HEK293 (cell line): ENCODE measurements around the gene GLIS1.
A peak's percentile ranks its signal among the peaks of the same experiment; 100 is the strongest.

Source experiments
- CTCF ChIA-PET: fragments of 350-600 bp; formaldehyde crosslinking; extraction: SDS; loops from one replicate; lab custom pipeline; 2021; ENCODE audit warnings: antibody characterized with exemption; lab: Yijun Ruan, JAX
- POLR2A ChIA-PET: fragments of 300-600 bp; formaldehyde crosslinking; extraction: SDS; loops from one replicate; lab custom pipeline; 2020; ENCODE audit warnings: antibody characterized with exemption, inconsistent platforms; lab: Yijun Ruan, JAX
- H3K27ac ChIP-seq: fragments of 200-500 bp; sonication (Bioruptor generic); 2 replicates; pipeline ENCODE4 v1.5.1; 2014; ENCODE audit warnings: low read depth, low read length, control low read depth, inconsistent platforms; ENCODE audit errors: extremely low read depth
- H3K36me3 ChIP-seq, 2 experiments: fragments of 200-500 bp in 1 of 2; sonication (Bioruptor generic) in 1 of 2; 1 replicate in 1 of 2; 2 replicates in 1 of 2; pipeline ENCODE4 v1.5.1; 2014 to 2017; ENCODE audit warnings: inconsistent platforms in 2 of 2, low read length in 2 of 2; ENCODE audit not compliant: control insufficient read depth in 2 of 2, insufficient read depth in 1 of 2
- H3K4me1 ChIP-seq: fragments of 200-500 bp; sonication (Bioruptor generic); 2 replicates; pipeline ENCODE4 v1.5.1; 2014; ENCODE audit warnings: mild to moderate bottlenecking, low read length, inconsistent platforms; ENCODE audit not compliant: control insufficient read depth, insufficient read depth
- H3K4me3 ChIP-seq: 2 replicates; pipeline ENCODE4 v1.5.1; 2011; ENCODE audit warnings: low read depth, mild to moderate bottlenecking, control low read depth, low read length, moderate library complexity
- H3K9me3 ChIP-seq: fragments of 200-500 bp; sonication (Bioruptor generic); 2 replicates; pipeline ENCODE4 v1.5.1; 2014; ENCODE audit warnings: low read depth, low read length, inconsistent platforms; ENCODE audit not compliant: control insufficient read depth, insufficient read depth
- SP3 ChIP-seq: fragments of 450-650 bp; formaldehyde crosslinking; IDR thresholded peaks from 2 replicates; pipeline ENCODE4 v1.5.1; 2016; ENCODE audit warnings: missing biosample characterization, missing genetic modification characterization
- SP7 ChIP-seq: fragments of 450-650 bp; formaldehyde crosslinking; IDR thresholded peaks from 2 replicates; pipeline ENCODE4 v1.5.1; 2016; ENCODE audit warnings: missing biosample characterization, missing genetic modification characterization
- ZIC2 ChIP-seq: fragments of 450-650 bp; formaldehyde crosslinking; IDR thresholded peaks from 2 replicates; pipeline ENCODE4 v1.5.1; 2016; ENCODE audit warnings: missing biosample characterization, missing genetic modification characterization
- ZNF157 ChIP-seq: fragments of 450-650 bp; formaldehyde crosslinking; IDR thresholded peaks from 2 replicates; pipeline ENCODE4 v1.5.1; 2016; ENCODE audit warnings: missing biosample characterization, missing genetic modification characterization
- ZNF2 ChIP-seq: fragments of 450-650 bp; formaldehyde crosslinking; IDR thresholded peaks from 2 replicates; pipeline ENCODE4 v1.5.1; 2016; ENCODE audit warnings: missing biosample characterization, missing genetic modification characterization
- ZNF521 ChIP-seq: fragments of 450-650 bp; formaldehyde crosslinking; IDR thresholded peaks from 2 replicates; pipeline ENCODE4 v1.5.1; 2017; ENCODE audit warnings: missing biosample characterization, mild to moderate bottlenecking, missing genetic modification characterization
- ZNF544 ChIP-seq: fragments of 450-650 bp; formaldehyde crosslinking; IDR thresholded peaks from 2 replicates; pipeline ENCODE4 v1.5.0; 2017; ENCODE audit warnings: missing biosample characterization, missing genetic modification characterization
- ZNF621 ChIP-seq: fragments of 450-650 bp; formaldehyde crosslinking; IDR thresholded peaks from 2 replicates; pipeline ENCODE4 v1.5.1; 2017; ENCODE audit warnings: missing biosample characterization, missing genetic modification characterization
- ZNF768 ChIP-seq: fragments of 450-650 bp; formaldehyde crosslinking; IDR thresholded peaks from 2 replicates; pipeline ENCODE4 v1.5.1; 2018; ENCODE audit warnings: missing biosample characterization, mild to moderate bottlenecking, missing genetic modification characterization
- TF ChIP-seq, protein P1 (sequence below): fragments of 450-650 bp; formaldehyde crosslinking; conservative IDR thresholded peaks from 2 replicates; pipeline ENCODE4 v1.5.1; 2016; ENCODE audit warnings: low read depth, missing biosample characterization, missing genetic modification characterization
- TF ChIP-seq, protein P2 (sequence below): fragments of 450-650 bp; formaldehyde crosslinking; IDR thresholded peaks from 2 replicates; pipeline ENCODE4 v1.5.1; 2017; ENCODE audit warnings: missing biosample characterization, missing genetic modification characterization
- TF ChIP-seq, protein P3 (sequence below): fragments of 450-650 bp; formaldehyde crosslinking; IDR thresholded peaks from 2 replicates; pipeline ENCODE4 v1.5.1; 2016; ENCODE audit warnings: missing biosample characterization, missing genetic modification characterization

Gene GLIS1

DNA sequence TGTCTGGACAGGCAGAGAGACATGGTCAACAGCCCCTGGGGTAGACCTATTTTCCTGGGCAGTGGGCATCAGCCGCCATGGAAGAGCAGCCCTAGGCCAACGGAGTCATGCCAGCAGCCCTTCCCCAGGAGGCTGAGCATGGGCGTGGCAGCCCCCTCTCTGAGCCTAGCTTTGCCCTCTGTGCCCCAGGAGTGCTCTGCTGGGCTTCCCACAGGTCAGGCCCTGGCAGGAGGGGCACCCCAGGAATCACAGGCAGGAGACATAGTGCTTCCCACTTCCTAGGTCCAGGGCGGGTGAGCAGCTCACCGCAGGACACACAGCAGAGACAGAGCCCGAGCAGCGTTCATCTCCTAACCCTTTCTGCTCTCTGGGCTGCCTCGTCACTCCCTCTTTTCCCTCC, 132.8 kb downstream of the GLIS1 start:
- CTCF ChIA-PET: no interaction called here
- POLR2A ChIA-PET: no interaction called here
- Histone ChIP-seq H3K9me3 (no peaks in the 10 kb centered on the region), H3K4me1 (no peaks in the 10 kb centered on the region), H3K4me3 (no peak overlapping the region), H3K27ac (no peak overlapping the region), H3K36me3 (no peaks in the 10 kb centered on the region)
- TF ChIP-seq SP3 (no peak), ZIC2 (peak; percentile 89; the same call in 1 of the 2 replicates)

DNA sequence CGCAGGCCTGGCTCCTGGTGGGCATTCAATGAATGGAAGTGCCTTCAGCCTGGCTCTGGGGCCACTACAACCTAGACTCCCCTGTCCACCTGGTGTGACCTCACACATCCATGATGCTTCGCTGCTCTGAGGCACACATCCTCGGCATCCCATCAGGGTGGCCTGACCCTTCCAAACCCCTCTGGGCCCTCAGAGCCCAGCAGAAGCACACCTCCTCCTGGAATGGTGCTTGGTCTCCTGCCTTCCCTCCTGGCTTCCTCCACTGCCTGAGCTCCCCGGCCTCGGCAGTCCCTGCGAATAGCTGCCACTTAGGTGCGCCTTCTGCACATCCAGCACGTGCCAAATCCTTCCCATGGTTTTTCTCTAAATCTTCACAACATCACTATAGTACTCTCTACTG, 133.8 kb downstream of the GLIS1 start:
- no peak overlapping the region for H3K4me3 ChIP-seq
- no peaks in the 10 kb centered on the region for H3K36me3 ChIP-seq
- POLR2A ChIA-PET: no interaction called here
- H3K9me3 ChIP-seq: no peaks in the 10 kb centered on the region
- H3K4me1 ChIP-seq: no peaks in the 10 kb centered on the region
- no peak overlapping the region for H3K27ac ChIP-seq
- TF ChIP-seq ZNF2 (tag by site-specific recombination) (no peak), SP7 (tag by site-specific recombination) (no peak), ZNF157 (tag by site-specific recombination) (no peak), ZNF544 (no peak)
- TF ChIP-seq, protein P1, sequence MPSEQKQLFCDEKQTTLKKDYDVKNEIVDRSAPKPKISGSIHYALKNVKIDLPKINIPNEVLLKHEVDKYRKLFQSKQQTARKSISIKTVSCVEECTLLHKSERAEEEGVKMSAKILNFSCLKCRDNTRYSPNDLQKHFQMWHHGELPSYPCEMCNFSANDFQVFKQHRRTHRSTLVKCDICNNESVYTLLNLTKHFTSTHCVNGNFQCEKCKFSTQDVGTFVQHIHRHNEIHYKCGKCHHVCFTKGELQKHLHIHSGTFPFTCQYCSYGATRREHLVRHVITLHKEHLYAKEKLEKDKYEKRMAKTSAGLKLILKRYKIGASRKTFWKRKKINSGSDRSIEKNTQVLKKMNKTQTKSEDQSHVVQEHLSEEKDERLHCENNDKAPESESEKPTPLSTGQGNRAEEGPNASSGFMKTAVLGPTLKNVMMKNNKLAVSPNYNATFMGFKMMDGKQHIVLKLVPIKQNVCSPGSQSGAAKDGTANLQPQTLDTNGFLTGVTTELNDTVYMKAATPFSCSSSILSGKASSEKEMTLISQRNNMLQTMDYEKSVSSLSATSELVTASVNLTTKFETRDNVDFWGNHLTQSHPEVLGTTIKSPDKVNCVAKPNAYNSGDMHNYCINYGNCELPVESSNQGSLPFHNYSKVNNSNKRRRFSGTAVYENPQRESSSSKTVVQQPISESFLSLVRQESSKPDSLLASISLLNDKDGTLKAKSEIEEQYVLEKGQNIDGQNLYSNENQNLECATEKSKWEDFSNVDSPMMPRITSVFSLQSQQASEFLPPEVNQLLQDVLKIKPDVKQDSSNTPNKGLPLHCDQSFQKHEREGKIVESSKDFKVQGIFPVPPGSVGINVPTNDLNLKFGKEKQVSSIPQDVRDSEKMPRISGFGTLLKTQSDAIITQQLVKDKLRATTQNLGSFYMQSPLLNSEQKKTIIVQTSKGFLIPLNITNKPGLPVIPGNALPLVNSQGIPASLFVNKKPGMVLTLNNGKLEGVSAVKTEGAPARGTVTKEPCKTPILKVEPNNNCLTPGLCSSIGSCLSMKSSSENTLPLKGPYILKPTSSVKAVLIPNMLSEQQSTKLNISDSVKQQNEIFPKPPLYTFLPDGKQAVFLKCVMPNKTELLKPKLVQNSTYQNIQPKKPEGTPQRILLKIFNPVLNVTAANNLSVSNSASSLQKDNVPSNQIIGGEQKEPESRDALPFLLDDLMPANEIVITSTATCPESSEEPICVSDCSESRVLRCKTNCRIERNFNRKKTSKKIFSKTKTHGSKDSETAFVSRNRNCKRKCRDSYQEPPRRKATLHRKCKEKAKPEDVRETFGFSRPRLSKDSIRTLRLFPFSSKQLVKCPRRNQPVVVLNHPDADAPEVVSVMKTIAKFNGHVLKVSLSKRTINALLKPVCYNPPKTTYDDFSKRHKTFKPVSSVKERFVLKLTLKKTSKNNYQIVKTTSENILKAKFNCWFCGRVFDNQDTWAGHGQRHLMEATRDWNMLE (tag by site-specific recombination): no peak
- CTCF ChIA-PET: interaction anchor here (0.7 kb wide), 1 partner anchor 119 kb away, joined by 3 read pairs; no protein-coding TSS in a partner anchor

DNA sequence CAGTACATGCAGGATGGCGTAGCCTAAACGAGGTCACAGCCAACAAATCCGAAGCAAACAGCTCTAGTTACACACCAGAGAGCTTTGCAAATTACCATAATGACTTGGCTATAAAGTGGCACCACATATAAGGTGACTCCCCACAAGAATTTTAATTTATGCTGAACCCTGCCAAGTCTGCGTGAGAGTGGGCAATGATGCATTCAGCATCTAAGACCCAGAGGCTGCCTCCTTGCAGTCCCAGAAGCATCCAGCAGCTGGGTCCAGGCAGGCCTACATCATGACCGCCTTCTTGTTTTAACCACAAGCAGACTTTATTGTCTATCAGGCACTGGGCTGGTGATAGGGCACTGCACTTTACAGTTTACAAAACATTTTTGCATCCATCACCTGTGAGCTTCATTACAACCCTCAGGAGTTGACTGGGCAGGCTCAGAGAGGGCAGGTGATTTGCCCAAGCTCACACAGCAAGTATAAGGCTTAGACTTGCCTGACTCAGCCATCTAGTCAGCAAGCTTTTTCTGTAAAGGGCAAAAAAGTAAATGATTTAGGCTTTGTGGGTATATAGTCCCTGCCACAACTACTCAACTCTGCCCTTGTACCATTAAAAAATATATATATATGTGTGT, 134.6 kb downstream of the GLIS1 start:
- no peaks in the 10 kb centered on the region for H3K9me3 ChIP-seq
- no peaks in the 10 kb centered on the region for H3K4me1 ChIP-seq
- ChIA-PET POLR2A (no interaction called here), CTCF (no interaction called here)
- no peak overlapping the region for H3K27ac ChIP-seq
- no peak overlapping the region for H3K4me3 ChIP-seq
- TF ChIP-seq, protein P2, sequence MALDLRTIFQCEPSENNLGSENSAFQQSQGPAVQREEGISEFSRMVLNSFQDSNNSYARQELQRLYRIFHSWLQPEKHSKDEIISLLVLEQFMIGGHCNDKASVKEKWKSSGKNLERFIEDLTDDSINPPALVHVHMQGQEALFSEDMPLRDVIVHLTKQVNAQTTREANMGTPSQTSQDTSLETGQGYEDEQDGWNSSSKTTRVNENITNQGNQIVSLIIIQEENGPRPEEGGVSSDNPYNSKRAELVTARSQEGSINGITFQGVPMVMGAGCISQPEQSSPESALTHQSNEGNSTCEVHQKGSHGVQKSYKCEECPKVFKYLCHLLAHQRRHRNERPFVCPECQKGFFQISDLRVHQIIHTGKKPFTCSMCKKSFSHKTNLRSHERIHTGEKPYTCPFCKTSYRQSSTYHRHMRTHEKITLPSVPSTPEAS (tag by site-specific recombination): no peak
- 0 out of 2 replicates have a peak, but pooled peaks have one; percentile 24 for TF ChIP-seq ZNF768 (tag by site-specific recombination)
- TF ChIP-seq, protein P3, sequence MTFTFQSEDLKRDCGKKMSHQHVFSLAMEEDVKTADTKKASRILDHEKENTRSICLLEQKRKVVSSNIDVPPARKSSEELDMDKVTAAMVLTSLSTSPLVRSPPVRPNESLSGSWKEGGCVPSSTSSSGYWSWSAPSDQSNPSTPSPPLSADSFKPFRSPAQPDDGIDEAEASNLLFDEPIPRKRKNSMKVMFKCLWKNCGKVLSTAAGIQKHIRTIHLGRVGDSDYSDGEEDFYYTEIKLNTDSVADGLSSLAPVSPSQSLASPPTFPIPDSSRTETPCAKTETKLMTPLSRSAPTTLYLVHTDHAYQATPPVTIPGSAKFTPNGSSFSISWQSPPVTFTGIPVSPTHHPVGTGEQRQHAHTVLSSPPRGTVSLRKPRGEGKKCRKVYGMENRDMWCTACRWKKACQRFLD: no peak
- no peak for TF ChIP-seq ZNF621
- TF ChIP-seq ZNF521 (tag by site-specific recombination): no peak
- no peaks in the 10 kb centered on the region for H3K36me3 ChIP-seq
